CD4-positive, alpha-beta T cell (primary cell): Measurements from ENCODE around the gene DCAF8L2. TPM values are rescaled to one million over a fixed set of nuclear protein-coding genes. Genes with fewer than 3 reads are reported as not detected.

ENCODE experiments used
- ATAC-seq: fragments of 200-7000 bp; cut with Tn5 transposase; one replicate; pipeline ENCODE4 v1.10.0; 2022; ENCODE audit warnings: mild to moderate bottlenecking; ENCODE audit not compliant: poor library complexity
- CTCF ChIA-PET: fragments of 350-600 bp; sonication (Branson Sonifier 250); formaldehyde crosslinking; loops from one replicate; lab custom pipeline; 2021; ENCODE audit warnings: antibody characterized with exemption, inconsistent platforms; lab: Charles Lee
- POLR2A ChIA-PET: fragments of 350-600 bp; sonication (Branson Sonifier 250); formaldehyde crosslinking; loops from one replicate; lab custom pipeline; 2021; ENCODE audit warnings: antibody characterized with exemption, inconsistent platforms; lab: Charles Lee
- DNase-seq, 14 experiments: peaks; one replicate each; pipeline ENCODE4 v3.0.0-alpha.2; 2013 to 2020; ENCODE audit warnings: mixed read lengths in 2 of 14
- H3K27ac ChIP-seq, 2 donors: one replicate each; pipeline versions ENCODE4 v1.5.1 to v1.7.0; 2013; ENCODE audit warnings: low read length in 2 of 2, low read depth in 1 of 2, mild to moderate bottlenecking in 1 of 2
- H3K27me3 ChIP-seq, 2 experiments: 1 replicate in 1 of 2; 2 replicates in 1 of 2; pipeline versions ENCODE4 v1.6.1 to v1.7.0; 2013; ENCODE audit warnings: low read length in 2 of 2, control low read depth in 1 of 2, mild to moderate bottlenecking in 1 of 2, moderate library complexity in 1 of 2; ENCODE audit not compliant: insufficient read depth in 2 of 2, control insufficient read depth in 1 of 2
- H3K36me3 ChIP-seq: one replicate; pipeline ENCODE4 v1.6.1; 2013; ENCODE audit warnings: low read length, control low read depth; ENCODE audit not compliant: insufficient read depth
- H3K4me1 ChIP-seq: one replicate; pipeline ENCODE4 v1.6.1; 2013; ENCODE audit warnings: low read length, control low read depth; ENCODE audit not compliant: insufficient read depth
- H3K4me3 ChIP-seq: one replicate; pipeline ENCODE4 v1.5.1; 2013; ENCODE audit warnings: mild to moderate bottlenecking, low read length, moderate library complexity
- H3K9me3 ChIP-seq, 2 experiments: 1 replicate in 1 of 2; 2 replicates in 1 of 2; pipeline versions ENCODE4 v1.6.1 to v1.7.0; 2013; ENCODE audit warnings: low read length in 2 of 2, mild to moderate bottlenecking in 2 of 2, control low read depth in 1 of 2, moderate library complexity in 1 of 2; ENCODE audit not compliant: control insufficient read depth in 1 of 2, insufficient read depth in 1 of 2
- H3K27ac Mint-ChIP-seq: one replicate; pipeline ENCODE4 v1.8.0; 2020; ENCODE audit warnings: mixed read lengths
- H3K27me3 Mint-ChIP-seq: one replicate; pipeline ENCODE4 v1.8.0; 2021; ENCODE audit warnings: mixed read lengths
- H3K36me3 Mint-ChIP-seq: one replicate; pipeline ENCODE4 v1.8.0; 2021; ENCODE audit warnings: low read depth, mixed read lengths
- H3K4me1 Mint-ChIP-seq: one replicate; pipeline ENCODE4 v1.8.0; 2021; ENCODE audit warnings: low read depth, mixed read lengths
- H3K4me3 Mint-ChIP-seq: one replicate; pipeline ENCODE4 v1.8.0; 2020; ENCODE audit warnings: mild to moderate bottlenecking, mixed read lengths
- H3K9me3 Mint-ChIP-seq: one replicate; pipeline ENCODE4 v1.8.0; 2020; ENCODE audit warnings: mixed read lengths
- CTCF ChIP-seq: fragments of 200-600 bp; IDR thresholded peaks from one replicate; pipeline ENCODE4 v1.8.0; 2022; ENCODE audit warnings: antibody characterized with exemption, mild to moderate bottlenecking
- intact Hi-C, 2 experiments: fragments of 100-400 bp; cut with DNase I in 1 of 2; cut with micrococcal nuclease in 1 of 2; formaldehyde crosslinking; loops; one replicate each; pipeline versions ENCODE4 v1.15.1 to v1.9.0; 2023 to 2025; cut with DNase I, micrococcal nuclease
- total RNA-seq, 174 experiments: library from RNA in 2 of 174; stranded (reverse) in 2 of 174; gene quantifications; one replicate each; pipeline ENCODE4 v1.2.3 and lab custom pipeline; 2021 to 2026

The DCAF8L2 gene
- total RNA-seq, 2 experiments from 2014 or later = not detected

- H3K4me3 Mint-ChIP-seq = no peak overlapping the region
- Histone ChIP-seq H3K4me3 (no peak overlapping the region), H3K27me3 (no peaks in the 10 kb centered on the region), H3K4me1 (no peaks in the 10 kb centered on the region), H3K9me3 (no peaks in the 10 kb centered on the region), H3K36me3 (no peaks in the 10 kb centered on the region), H3K27ac (no peak overlapping the region)
- POLR2A ChIA-PET = no interaction called here
- H3K36me3 Mint-ChIP-seq = no peaks in the 10 kb centered on the region
- intact Hi-C loops = no loop called here
- peaks cover 4% of the 10 kb centered on the region for H3K9me3 Mint-ChIP-seq
- no peaks in the 10 kb centered on the region for H3K4me1 Mint-ChIP-seq
- DNase-seq (no peak), ATAC-seq (no peak)
- H3K27ac Mint-ChIP-seq = no peak overlapping the region
- TF ChIP-seq CTCF = no peak
- CTCF ChIA-PET = no interaction called here
- no peaks in the 10 kb centered on the region for H3K27me3 Mint-ChIP-seq
These were observed 116.4 kb downstream of the DCAF8L2 start for GRCh38 chrX:27706526-27706925.

DNA sequence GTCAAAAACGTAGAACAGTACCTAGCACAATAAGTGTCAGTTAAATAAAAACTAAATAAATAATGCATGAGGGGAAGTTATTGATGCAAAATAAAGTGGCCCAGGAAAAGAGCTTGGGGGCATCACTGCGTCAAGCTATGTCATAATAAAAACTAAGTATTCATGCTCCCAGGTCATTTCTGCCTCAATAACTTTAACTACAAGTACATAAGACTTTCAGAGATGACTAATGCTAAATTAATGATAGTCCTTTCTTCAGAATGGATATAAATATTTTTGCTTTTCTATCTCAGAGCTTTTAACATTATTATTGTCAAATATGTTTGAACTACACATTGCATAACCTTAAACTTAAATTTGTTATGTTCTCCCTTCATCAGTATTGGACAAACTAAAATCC lies 125.5 kb downstream of the DCAF8L2 start:
- H3K27ac Mint-ChIP-seq = no peak overlapping the region
- Histone ChIP-seq H3K36me3 (no peaks in the 10 kb centered on the region), H3K4me3 (no peak overlapping the region), H3K9me3 (no peaks in the 10 kb centered on the region), H3K27me3 (no peaks in the 10 kb centered on the region), H3K4me1 (no peaks in the 10 kb centered on the region), H3K27ac (no peak overlapping the region)
- POLR2A ChIA-PET = no interaction called here
- intact Hi-C loops = no loop called here
- CTCF ChIA-PET = no interaction called here
- no peaks in the 10 kb centered on the region for H3K36me3 Mint-ChIP-seq
- H3K9me3 Mint-ChIP-seq = peaks cover 3% of the 10 kb centered on the region
- H3K4me3 Mint-ChIP-seq = no peak overlapping the region
- ATAC-seq = no peak
- H3K27me3 Mint-ChIP-seq = no peaks in the 10 kb centered on the region
- DNase-seq = no peak
- no peaks in the 10 kb centered on the region for H3K4me1 Mint-ChIP-seq
- TF ChIP-seq CTCF = no peak

DNA sequence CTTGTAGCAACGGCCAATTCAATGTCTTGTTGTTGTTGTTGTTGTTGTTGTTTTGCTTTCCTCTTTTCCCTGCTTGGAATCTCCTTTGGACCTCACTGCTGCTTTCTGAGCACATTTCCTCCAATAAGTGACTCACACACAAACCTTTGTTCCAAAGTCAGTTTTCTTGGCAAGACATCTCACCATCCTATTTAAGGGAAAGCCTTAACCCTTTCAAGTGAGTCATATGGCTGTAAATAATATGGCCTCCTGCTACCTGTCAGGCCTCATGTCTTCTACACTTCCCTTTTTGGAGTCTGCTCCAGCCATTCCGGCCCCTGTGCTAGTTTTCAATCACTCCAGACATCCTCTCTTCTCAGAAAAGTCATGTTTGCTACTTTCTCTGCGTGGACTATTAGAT lies 138.1 kb downstream of the DCAF8L2 start:
- Mint-ChIP-seq H3K36me3 (no peaks in the 10 kb centered on the region), H3K9me3 (peaks cover 2% of the 10 kb centered on the region), H3K4me1 (no peaks in the 10 kb centered on the region), H3K27me3 (no peaks in the 10 kb centered on the region), H3K4me3 (no peak overlapping the region), H3K27ac (no peak overlapping the region)
- Histone ChIP-seq H3K27me3 (no peaks in the 10 kb centered on the region), H3K27ac (no peak overlapping the region), H3K4me1 (no peaks in the 10 kb centered on the region), H3K9me3 (no peaks in the 10 kb centered on the region), H3K36me3 (no peaks in the 10 kb centered on the region), H3K4me3 (no peak overlapping the region)
- ATAC-seq (no peak), DNase-seq (no peak)
- CTCF ChIA-PET = no interaction called here
- intact Hi-C loops = no loop called here
- TF ChIP-seq CTCF = no peak
- POLR2A ChIA-PET = no interaction called here
